Tongue (tissue), 2 donors: Measurements from ENCODE around the gene IL20RB. TPM values are rescaled to one million over a fixed set of nuclear protein-coding genes. Genes with fewer than 3 reads are reported as not detected.

Experiments used
- DNase-seq: peaks from one replicate; pipeline ENCODE4 v3.0.0-alpha.2; 2015
- total RNA-seq: library from RNA; depleted of rRNA; stranded (reverse); fragments of >200 nt; gene quantifications from one replicate; pipeline ENCODE4 v1.2.3, GENCODE V29; 2014

Gene IL20RB
- total RNA-seq, 1 donor from 2014 or later: 5.4 TPM

- DNase-seq: no peak
These were observed 81.8 kb downstream of the IL20RB start for GRCh38 chr3:137039570-137039969.

DNA sequence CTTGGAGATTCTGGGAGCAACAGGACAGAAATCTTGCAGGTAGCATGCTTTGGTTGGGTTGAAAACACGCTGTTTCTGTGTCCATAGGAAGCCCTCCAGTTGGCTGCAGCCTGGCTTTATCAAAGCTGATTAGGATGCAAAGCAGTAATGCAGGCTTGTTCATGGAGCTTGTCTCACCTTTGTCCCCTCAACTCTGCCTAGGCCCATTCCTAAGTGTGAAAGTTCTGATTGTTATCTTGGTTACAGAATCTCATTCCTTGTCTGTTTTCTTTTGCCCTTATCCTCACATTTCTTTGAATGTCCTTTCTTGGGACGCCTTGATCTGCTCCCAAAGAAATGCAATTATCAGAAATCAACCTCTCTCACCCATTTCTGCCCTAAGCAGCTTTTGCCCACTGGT, 83.5 kb downstream of the IL20RB start:
- no peak for DNase-seq

- DNase-seq: no peak
These were observed 83.9 kb downstream of the IL20RB start for GRCh38 chr3:137041686-137042085.

GRCh38 chr3:137046747-137047146, 89.0 kb downstream of the IL20RB start:
- no peak for DNase-seq

- DNase-seq: no peak
These were observed 89.5 kb downstream of the IL20RB start for GRCh38 chr3:137047240-137047639.

DNA sequence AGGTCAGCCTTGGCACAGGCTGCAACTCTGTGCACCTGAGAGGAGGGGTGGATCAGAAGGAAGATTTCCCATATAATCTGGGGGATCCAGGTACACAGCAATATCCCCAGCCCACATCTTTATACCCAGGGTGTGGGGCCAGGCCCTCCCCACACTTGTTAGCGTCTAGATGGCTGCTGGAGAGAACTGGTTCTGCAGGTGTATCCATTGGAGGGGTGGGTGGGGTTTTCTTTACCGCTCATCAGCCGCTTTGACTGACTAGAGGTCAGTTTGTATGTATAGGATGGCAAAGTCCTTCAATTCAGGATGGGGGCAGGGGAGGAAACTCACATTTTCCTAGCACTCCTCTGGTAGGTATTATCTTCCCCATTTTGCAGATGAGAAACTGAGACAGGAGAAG, 92.5 kb downstream of the IL20RB start:
- DNase-seq: no peak

- no peak for DNase-seq
These were observed 94.5 kb downstream of the IL20RB start for GRCh38 chr3:137052298-137052697.

Other genes starting within 250 kb of the IL20RB start
- 95.8 TPM for gene STAG1, start 205.6 kb upstream of the IL20RB start, total RNA-seq
- gene SLC35G2, start 138.9 kb upstream of the IL20RB start, total RNA-seq: 4.2 TPM
- gene NCK1, start 95.8 kb upstream of the IL20RB start, total RNA-seq: 54.3 TPM